ENCODE measurements around the gene AQP1.

Gene AQP1

GRCh38 chr7:30880125-30880720 is 31.4 kb upstream of the AQP1 start:
- intact Hi-C loops (cut with DNase I) = no loop called here
- peak in 5 of 42 donors; percentile 25 to 53 (median 48) for DNase-seq

DNA sequence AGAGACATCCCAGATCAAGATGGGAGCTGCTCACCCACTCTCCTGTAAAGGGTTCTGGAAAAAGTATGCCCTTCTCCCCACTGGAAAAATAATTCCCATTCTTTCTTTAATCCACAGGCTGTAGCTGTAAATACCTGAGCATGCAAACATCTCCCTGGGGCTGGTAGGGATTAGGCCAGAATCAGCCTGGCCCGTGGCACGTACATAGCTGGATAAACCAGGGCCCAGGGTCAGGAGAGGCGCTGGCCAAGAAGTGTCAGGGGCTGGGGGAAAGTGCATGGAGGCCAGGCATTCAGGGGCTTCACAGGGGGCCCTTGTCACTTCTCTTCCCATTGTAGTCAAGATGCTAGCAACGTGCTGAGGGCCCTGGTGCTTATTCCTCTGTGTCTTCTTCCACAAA is 30.7 kb upstream of the AQP1 start:
- intact Hi-C loops (cut with DNase I) = no loop called here
- DNase-seq = no peak

GRCh38 chr7:30881448-30881847 is 30.2 kb upstream of the AQP1 start:
- intact Hi-C loops (cut with DNase I) = no loop called here

DNA sequence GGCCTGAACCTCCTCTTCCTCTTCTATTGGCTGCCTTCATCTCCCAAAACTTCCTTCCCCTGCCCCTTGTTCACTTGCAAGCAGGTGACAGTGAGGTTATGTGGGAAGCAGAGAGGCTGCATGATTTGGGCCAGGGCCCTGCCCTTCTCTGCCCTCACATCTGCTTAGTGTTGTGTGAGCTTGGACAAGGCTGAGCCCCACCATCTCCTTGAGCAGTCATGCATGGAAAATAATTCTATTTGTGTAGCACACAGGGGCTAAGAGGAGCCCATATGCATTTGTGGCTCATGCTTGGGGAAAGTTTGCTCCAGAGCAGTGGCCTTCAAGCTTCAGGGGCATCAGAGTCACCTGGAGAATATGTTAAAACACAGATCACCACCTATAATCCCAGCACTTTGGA is 26.8 kb upstream of the AQP1 start:
- intact Hi-C loops (cut with DNase I) = no loop called here
- no peak for DNase-seq

More at GRCh38 chr7:30881448-30881847, 30.2 kb upstream of the AQP1 start:
- peak in 7 of 42 donors; percentile 29 to 52 (median 47) for DNase-seq

DNA sequence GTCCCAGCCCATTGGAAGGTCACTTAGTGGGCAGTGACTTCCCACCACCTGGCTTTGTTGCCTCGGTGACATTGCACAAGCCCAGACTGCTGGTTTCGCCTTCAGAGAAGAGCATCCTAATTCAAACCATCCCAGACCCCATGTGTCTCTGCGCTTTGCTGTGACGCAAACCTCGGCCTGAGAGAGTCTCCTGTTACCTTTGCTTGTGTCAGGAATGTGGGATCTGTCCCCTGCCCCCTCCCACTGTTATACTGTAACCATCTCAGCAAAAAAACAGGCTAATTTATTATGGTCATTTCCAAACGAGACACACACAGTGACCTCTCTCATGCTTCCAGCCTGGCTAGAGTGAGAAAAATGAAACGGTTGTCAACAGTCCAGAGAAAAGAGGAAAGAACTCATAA is 25.0 kb upstream of the AQP1 start:
- no peak for DNase-seq
- intact Hi-C loops (cut with DNase I) = no loop called here

- DNase-seq = no peak
- intact Hi-C loops (cut with DNase I) = no loop called here
Measured at GRCh38 chr7:30887464-30887872, 24.2 kb upstream of the AQP1 start.

DNA sequence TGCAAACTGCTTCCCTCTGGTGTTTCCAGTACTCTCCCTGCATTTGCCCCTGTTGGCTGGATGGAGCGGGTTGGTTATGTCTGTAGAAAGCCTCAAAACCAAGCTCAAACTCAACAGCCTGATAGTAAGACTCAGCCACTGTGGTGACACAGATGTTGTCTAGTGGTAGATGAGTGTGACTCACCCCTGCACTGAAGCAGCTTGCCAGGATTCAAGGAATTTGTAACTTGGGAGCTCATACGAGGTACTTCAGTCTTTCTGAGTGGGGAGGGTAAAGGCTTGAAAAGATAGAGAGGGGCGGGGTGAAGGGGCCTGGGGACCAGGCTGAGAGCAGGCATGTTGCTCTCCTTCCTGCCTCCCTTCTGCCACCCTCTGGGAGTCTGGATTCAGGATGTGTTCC is 22.9 kb upstream of the AQP1 start:
- DNase-seq = peak in 25 of 42 donors; percentile 14 to 83 (median 55)
- intact Hi-C loops (cut with DNase I) = no loop called here

DNA sequence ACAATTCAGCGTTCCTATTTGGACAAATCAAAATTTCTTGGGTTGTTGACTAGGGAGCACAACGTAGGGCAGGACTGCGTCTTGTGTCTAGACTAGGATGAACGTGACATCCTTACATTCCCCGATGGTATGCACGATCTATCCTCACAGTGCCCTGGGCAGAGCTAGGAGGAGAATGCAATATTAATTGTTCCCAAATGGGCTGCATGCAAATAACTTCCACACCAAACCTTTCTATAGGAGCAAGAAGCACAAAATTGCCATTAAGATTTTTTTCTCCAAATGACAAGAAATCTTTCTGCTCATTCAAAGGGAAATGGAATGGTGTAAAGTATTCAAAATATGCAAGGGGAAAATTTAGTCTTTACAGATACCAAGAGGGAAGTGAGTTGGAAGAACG is 21.4 kb upstream of the AQP1 start:
- intact Hi-C loops (cut with DNase I) = no loop called here
- no peak for DNase-seq

GRCh38 chr7:30893357-30893756 is 18.3 kb upstream of the AQP1 start:
- intact Hi-C loops (cut with DNase I) = no loop called here
- peak in 3 of 42 donors; percentile 25 to 47 (median 30) for DNase-seq

DNA sequence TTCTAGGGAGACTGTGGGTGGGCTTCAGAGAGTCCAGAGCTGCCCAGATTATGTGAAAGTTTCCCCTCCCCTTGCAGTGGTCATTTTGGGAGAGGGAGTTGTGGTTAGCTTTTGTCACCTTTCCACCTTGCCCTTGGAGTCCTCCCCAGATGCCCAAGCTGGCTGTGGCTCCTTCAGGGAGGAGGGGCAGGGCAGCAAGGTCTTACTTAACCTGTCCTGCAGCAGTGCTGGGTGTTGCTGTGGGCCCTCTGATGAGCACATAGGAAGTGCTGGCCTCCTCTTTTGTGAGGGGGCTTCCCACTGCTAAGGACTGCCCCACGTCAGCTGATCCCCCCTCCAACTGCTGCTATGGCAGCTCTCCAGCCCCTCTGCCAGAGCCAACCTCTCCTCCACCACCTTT is 17.6 kb upstream of the AQP1 start:
- intact Hi-C loops (cut with DNase I) = no loop called here
- DNase-seq = no peak

DNA sequence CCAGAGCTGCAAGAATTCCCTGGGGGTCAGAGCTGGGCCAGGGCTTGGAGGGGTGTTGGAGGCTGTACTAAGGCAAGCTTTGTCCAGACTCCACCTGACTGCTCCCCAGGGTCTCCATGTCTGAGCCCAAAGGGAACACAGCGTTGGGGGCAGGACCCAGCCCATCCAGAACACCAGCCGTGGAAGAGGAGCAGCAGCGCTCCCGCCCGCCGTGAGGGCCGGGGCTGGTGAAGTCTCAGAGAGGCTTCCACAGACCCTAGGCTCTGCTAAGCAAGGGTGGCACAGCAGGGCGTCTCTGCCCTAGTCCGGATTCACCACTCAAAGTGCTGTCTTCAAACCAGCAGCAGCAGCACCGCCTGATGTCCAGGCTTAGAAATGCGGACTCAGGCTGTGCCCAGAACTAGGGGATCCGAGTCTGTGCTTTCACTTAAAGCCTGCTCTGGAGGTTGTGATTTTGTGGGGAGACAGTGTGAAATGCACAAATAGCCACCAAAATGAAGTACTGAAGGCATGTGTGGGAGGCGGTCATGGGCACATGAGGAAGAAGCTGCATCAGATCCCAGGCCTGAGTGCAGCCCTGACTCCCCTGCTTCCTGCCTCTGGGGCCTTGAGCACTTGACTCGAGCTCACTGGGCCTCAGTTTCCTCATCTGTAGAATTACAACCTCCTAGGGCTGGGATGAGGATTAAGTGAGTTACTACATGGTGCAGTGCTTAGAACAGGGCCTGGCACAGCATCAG is 16.6 kb upstream of the AQP1 start:
- intact Hi-C loops (cut with DNase I) = no loop called here
- no peak for DNase-seq

- DNase-seq = peak in 8 of 42 donors; percentile 34 to 65 (median 41)
- intact Hi-C loops (cut with DNase I) = no loop called here
Measured at GRCh38 chr7:30896036-30896435, 15.6 kb upstream of the AQP1 start.

DNA sequence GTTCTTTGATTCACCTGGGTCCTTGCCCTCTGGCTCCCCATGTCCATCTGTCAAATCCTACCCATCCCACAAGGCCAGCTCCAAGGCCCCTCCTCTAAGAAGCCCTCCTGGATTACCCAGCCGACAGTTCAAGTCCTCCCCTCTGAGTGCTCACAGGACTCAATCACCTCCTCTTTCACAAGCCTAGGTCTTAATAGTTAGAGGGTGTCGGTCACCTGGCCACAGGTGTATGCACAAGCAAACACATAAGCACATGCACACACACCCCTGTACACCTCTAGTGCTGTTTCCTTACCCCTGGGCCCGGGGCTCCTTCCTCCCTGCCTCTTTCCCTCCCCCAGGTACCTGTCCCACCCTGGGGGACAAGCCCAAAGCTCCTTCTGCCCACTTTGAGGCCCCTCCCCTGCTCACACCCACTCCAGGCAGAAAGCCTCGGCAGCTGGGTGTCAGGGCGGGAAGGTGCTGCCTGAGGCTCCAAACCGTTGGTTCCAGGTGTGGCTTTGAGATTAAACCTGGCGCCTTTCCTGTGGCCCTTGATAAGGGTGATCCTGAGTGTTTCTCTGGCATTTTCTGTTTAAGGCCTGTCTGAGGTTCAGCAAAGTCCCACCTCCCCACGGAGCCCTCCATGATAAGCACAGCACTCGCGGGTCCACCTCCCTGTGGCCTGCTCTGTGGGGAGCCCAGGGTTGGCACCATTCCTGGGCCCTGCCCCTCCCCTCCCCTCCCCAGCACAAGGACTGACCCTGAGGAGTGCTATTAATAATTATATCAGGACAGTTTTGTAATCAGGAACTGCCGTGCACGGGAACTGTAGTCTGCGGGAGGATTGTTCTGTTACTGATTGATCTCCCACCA is 14.6 kb upstream of the AQP1 start:
- intact Hi-C loops (cut with DNase I) = no loop called here
- no peak for DNase-seq

- intact Hi-C loops (cut with DNase I) = no loop called here
- no peak for DNase-seq
Measured at GRCh38 chr7:30897770-30898169, 13.9 kb upstream of the AQP1 start.

- DNase-seq = peak in 28 of 42 donors; percentile 21 to 80 (median 47)
- intact Hi-C loops (cut with DNase I) = no loop called here
Measured at GRCh38 chr7:30898411-30898810, 13.2 kb upstream of the AQP1 start.

- no peak for DNase-seq
- intact Hi-C loops (cut with DNase I) = no loop called here
Measured at GRCh38 chr7:30899066-30899465, 12.6 kb upstream of the AQP1 start.

DNA sequence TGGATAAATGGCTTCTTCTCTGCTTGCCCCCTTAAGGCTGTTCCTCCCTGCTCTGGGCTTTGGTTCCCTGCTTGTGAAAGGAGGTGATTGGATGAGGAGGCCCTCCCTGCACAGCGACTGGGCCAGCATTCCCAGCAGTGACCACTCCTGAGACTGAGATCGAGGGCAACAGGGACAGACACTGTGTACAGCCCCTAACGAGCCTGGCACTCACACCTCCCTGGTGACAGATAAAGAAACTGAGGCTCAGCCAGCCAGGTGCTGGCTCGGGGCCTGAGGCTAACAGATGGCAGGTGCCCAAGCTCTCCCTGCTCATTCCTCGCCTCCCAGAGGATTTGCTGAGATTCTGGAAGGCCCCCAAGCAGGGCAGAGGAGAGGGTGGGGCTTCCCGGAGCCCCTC is 12.0 kb upstream of the AQP1 start:
- peak in 1 of 42 donors; percentile 58 for DNase-seq
- intact Hi-C loops (cut with DNase I) = no loop called here

DNA sequence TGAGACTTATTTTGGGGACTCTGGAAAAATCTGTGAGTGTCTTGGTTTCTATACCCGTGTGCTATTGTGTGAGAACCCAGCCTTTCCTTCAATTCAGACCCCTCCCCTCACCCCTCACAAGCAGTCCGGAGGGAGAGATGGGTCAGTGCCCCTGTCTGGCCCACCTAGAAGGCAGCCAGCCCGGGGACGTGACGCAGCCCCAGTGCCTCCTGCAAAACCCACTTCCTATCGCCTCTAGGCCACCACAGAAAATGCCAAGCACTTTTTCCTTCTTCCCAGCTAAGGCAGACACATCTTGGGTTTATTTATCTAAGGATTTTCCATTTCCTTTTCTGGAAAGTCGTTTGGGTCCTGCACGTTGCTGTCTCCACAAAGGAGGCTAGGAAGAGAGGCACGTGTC is 11.6 kb upstream of the AQP1 start:
- intact Hi-C loops (cut with DNase I) = no loop called here

DNA sequence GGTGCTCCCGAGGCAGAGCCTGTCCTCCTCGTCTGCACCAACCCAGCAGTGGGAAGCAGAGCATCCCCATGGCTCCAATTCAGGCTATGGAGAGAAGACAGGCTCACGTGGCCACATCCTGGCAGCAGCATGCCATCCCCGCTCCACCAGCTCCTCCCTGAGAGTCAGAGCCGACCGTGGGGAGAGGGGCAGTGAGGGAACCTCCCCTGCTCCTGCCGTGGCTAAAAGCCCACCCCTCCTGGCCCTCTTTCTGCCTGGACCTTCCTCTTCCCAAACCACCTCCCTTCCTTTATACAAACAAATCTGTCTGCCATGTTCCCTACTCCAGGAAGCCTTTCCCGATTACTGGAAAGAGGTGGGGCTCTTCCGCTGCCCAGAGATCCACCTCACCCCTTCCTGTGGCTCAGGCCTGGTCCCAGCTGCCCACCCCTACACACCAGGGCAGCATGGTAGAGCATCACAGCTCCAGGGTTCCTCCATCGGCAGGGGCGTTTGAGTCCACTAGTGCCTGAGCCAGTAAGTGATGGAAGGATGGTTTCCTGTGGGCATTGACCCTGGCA is 10.8 kb upstream of the AQP1 start:
- intact Hi-C loops (cut with DNase I) = no loop called here
- DNase-seq = no peak

More for the DNA sequence above, 11.6 kb upstream of the AQP1 start:
- no peak for DNase-seq

- intact Hi-C loops (cut with DNase I) = no loop called here
- DNase-seq = no peak
Measured at GRCh38 chr7:30901856-30902255, 9.8 kb upstream of the AQP1 start.

Data from head of caudate nucleus (tissue), 42 donors.